GM11168 (cell line): ENCODE measurements around the gene CCR5AS.

Experiments
- in situ Hi-C: fragments of 300-500 bp; cut with MboI; formaldehyde crosslinking; loops from one replicate; pipeline ENCODE4 v1.12.0; 2022; ENCODE audit warnings: low sequenced_read_pairs; ENCODE audit not compliant: unreplicated experiment

The CCR5AS gene

DNA sequence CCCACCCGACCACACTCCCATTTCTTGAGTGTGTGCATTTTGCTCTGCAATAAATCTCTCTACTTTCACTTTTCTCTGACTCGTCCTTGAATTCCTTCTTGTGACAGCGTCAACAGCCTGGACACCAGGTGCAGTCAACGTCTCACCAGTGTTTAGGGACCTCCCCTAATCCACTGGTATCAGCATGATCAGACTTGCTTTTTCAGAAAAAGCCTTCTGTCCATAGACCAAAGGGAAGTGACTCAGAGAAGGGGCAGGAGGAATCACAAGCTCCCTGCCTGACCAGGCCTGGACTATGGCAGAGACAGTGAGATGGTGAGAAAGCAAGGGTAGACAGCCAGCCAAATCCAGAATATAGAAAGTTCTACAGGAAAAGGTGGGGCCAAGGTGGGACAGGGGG, 20.7 kb downstream of the CCR5AS start:
- in situ Hi-C loops = no loop called here

DNA sequence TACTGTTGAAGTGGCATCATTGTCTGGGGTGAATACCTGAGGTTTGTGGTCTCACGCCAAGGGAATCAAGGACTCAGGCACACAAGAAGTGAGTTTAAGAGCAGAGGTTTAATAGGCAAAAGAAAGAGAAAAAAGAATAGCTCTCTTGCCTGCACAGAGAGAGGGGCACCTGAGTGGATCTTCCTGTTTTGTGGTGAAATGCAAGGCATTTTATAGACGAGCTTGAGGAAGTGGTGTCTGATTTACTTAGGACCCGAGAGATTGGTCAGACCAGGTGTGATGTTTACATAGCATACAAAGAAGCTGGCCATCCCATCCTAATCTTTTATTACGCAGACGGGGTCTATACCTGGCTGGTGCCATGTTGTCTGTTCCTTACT, 22.9 kb downstream of the CCR5AS start:
- in situ Hi-C loops = loop anchor here (5.0 kb wide), 1 partner anchor 287 kb away; no protein-coding TSS in a partner anchor

DNA sequence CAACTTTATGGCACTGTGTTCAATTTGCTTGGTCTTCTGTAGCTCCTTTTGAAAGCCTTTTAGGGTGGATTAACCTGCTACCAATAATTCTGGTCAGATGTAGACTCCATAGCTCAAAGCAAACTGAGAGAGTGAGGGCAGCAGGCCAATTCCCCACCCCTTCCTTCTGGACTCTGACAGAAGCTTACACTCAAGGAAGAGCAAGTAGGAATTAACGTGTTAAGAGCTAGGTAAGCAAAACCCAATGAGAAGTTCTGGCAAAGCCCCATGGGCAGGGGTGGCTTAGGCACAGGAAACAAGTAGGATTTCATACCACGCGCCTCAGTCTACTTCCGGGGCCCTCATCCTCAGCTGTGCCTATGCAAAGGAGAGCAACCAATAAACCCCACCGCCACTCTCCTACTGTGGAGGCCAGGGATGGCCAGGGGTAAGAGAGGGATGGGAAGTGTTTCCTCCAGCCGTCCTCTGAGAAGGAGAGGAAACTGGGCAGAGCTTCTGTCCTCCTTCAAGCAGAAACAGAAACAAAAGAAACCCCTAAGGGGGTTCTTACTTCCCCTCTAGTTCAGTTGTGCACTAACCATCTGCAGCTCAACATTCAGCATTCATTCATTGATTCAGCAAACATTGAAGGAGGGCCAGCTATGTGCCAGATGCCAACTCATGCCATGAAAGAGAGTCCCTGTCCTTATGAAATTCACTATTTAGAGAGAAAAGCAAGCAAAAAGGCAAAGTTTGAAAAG, 23.5 kb downstream of the CCR5AS start:
- in situ Hi-C loops = loop anchor here (5.0 kb wide), 1 partner anchor 286 kb away; no protein-coding TSS in a partner anchor

DNA sequence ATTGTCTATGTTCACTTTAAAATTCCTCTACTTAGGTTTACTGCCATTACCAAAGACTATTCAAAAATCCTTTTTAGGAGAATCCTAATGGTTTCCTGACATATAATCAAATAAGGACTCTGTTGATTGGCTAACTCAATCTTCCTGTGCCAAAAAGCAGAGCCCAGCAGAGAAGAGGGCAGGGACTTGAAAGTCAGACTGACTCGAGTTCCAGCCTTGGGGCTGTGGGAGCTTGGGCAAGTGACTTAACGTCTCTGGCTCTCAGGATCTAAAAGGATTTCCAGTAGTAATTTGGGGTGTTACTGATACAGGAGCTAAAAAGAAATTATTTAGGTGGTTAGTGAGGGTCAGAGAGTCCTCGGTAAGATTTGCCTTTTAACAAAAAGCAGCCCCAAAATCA, 25.2 kb downstream of the CCR5AS start:
- in situ Hi-C loops = loop anchor here (5.0 kb wide), 1 partner anchor 284 kb away; no protein-coding TSS in a partner anchor

DNA sequence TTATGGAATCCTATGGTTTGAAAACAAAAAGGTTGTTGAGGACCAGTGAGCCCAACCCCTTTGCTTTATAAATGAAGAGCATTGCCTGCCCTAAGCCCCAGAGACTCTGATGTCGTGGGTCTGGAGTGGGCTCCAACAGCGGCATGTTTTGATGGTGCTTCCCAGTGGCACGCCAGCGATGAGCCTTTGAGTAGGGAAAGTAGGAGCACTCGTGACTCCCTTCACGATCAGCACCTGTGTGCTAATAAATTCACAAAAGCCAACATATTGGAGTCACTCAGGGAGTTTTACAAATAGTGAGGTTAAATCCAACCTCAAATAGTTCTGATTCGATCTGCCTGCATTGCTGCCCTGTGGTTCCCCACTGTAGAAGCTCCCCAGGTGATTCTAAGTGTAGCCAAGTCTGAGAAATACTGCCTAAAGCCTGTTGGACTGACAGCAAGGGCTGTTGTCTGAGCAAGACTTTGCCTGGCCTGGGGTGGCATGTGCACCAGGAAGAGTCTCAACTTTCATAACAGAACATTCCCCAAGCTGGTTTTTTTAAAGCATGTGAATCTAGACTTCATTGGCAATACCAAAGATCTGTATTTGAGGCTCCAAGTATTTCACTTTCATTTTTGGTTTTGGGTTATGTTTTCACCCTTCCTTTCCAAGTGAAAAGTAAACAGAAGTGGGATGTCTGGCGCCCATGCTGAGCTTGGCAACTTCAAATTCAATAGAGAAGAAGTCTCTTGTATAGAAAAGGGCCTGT, 26.2 kb downstream of the CCR5AS start:
- in situ Hi-C loops = loop anchor here (5.0 kb wide), 1 partner anchor 283 kb away; no protein-coding TSS in a partner anchor

DNA sequence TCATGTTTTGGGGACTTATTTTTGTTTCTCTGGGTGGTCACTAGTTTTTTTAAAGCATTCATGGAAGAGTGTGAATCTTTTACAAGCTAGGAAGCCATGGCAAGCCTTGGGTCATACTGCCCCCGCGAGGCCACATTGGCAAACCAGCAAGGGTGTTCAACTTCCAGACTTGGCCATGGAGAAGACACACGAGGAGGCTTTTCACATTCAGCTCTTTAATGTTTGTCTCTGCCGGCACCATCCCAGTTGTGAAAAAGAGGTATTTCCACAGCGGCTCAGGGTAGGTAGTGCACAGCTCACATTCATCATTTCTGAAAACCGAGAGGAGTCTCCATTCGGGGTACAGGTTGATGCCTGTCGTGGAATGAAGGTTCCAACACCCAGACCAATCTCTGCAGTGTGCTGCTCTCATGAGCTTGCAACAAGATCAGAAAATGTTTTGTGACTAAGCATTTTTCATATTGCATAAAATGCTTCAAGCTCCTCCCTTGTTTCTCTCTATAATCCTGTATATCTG, 28.4 kb downstream of the CCR5AS start:
- in situ Hi-C loops = loop anchor here (10.0 kb wide), 1 partner anchor 434 kb away; the partner anchor contains the start of gene CXCR6

DNA sequence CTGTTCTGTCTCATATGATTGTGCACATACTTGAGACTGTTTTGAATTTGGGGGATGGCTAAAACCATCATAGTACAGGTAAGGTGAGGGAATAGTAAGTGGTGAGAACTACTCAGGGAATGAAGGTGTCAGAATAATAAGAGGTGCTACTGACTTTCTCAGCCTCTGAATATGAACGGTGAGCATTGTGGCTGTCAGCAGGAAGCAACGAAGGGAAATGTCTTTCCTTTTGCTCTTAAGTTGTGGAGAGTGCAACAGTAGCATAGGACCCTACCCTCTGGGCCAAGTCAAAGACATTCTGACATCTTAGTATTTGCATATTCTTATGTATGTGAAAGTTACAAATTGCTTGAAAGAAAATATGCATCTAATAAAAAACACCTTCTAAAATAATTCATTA, 31.1 kb downstream of the CCR5AS start:
- in situ Hi-C loops = loop anchor here (10.0 kb wide), 1 partner anchor 431 kb away; the partner anchor contains the start of gene CXCR6

DNA sequence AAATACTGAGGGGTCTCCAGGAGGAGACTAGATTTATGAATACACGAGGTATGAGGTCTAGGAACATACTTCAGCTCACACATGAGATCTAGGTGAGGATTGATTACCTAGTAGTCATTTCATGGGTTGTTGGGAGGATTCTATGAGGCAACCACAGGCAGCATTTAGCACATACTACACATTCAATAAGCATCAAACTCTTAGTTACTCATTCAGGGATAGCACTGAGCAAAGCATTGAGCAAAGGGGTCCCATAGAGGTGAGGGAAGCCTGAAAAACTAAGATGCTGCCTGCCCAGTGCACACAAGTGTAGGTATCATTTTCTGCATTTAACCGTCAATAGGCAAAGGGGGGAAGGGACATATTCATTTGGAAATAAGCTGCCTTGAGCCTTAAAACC, 31.6 kb downstream of the CCR5AS start:
- in situ Hi-C loops = loop anchor here (10.0 kb wide), 1 partner anchor 430 kb away; the partner anchor contains the start of gene CXCR6

DNA sequence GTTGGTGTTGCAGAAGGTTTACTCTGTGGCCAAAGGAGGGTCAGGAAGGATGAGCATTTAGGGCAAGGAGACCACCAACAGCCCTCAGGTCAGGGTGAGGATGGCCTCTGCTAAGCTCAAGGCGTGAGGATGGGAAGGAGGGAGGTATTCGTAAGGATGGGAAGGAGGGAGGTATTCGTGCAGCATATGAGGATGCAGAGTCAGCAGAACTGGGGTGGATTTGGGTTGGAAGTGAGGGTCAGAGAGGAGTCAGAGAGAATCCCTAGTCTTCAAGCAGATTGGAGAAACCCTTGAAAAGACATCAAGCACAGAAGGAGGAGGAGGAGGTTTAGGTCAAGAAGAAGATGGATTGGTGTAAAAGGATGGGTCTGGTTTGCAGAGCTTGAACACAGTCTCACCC, 32.1 kb downstream of the CCR5AS start:
- in situ Hi-C loops = loop anchor here (5.0 to 10.0 kb wide), 2 partner anchors 157 to 430 kb away; partner anchors contain the start of gene CXCR6

DNA sequence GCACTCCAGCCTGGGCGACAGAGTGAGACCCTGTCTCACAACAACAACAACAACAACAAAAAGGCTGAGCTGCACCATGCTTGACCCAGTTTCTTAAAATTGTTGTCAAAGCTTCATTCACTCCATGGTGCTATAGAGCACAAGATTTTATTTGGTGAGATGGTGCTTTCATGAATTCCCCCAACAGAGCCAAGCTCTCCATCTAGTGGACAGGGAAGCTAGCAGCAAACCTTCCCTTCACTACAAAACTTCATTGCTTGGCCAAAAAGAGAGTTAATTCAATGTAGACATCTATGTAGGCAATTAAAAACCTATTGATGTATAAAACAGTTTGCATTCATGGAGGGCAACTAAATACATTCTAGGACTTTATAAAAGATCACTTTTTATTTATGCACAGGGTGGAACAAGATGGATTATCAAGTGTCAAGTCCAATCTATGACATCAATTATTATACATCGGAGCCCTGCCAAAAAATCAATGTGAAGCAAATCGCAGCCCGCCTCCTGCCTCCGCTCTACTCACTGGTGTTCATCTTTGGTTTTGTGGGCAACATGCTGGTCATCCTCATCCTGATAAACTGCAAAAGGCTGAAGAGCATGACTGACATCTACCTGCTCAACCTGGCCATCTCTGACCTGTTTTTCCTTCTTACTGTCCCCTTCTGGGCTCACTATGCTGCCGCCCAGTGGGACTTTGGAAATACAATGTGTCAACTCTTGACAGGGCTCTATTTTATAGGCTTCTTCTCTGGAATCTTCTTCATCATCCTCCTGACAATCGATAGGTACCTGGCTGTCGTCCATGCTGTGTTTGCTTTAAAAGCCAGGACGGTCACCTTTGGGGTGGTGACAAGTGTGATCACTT, 34.1 kb downstream of the CCR5AS start:
- in situ Hi-C loops = loop anchor here (5.0 to 10.0 kb wide), 2 partner anchors 155 to 428 kb away; partner anchors contain the start of gene CXCR6

DNA sequence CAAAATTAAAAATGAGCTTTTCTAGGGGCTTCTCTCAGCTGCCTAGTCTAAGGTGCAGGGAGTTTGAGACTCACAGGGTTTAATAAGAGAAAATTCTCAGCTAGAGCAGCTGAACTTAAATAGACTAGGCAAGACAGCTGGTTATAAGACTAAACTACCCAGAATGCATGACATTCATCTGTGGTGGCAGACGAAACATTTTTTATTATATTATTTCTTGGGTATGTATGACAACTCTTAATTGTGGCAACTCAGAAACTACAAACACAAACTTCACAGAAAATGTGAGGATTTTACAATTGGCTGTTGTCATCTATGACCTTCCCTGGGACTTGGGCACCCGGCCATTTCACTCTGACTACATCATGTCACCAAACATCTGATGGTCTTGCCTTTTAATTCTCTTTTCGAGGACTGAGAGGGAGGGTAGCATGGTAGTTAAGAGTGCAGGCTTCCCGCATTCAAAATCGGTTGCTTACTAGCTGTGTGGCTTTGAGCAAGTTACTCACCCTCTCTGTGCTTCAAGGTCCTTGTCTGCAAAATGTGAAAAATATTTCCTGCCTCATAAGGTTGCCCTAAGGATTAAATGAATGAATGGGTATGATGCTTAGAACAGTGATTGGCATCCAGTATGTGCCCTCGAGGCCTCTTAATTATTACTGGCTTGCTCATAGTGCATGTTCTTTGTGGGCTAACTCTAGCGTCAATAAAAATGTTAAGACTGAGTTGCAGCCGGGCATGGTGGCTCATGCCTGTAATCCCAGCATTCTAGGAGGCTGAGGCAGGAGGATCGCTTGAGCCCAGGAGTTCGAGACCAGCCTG, 35.1 kb downstream of the CCR5AS start:
- in situ Hi-C loops = loop anchor here (5.0 to 10.0 kb wide), 2 partner anchors 154 to 427 kb away; partner anchors contain the start of gene CXCR6

DNA sequence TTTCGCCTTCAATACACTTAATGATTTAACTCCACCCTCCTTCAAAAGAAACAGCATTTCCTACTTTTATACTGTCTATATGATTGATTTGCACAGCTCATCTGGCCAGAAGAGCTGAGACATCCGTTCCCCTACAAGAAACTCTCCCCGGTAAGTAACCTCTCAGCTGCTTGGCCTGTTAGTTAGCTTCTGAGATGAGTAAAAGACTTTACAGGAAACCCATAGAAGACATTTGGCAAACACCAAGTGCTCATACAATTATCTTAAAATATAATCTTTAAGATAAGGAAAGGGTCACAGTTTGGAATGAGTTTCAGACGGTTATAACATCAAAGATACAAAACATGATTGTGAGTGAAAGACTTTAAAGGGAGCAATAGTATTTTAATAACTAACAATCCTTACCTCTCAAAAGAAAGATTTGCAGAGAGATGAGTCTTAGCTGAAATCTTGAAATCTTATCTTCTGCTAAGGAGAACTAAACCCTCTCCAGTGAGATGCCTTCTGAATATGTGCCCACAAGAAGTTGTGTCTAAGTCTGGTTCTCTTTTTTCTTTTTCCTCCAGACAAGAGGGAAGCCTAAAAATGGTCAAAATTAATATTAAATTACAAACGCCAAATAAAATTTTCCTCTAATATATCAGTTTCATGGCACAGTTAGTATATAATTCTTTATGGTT, 35.9 kb downstream of the CCR5AS start, which contains the start of gene CCR5:
Gene CCR5 (plus strand): TSS at position 108 of the 680 bp plus-strand sequence. CDS start 1,957 bp downstream, outside the sequence.
- in situ Hi-C loops = loop anchor here (5.0 to 10.0 kb wide), 2 partner anchors 154 to 426 kb away; partner anchors contain the start of gene CXCR6

DNA sequence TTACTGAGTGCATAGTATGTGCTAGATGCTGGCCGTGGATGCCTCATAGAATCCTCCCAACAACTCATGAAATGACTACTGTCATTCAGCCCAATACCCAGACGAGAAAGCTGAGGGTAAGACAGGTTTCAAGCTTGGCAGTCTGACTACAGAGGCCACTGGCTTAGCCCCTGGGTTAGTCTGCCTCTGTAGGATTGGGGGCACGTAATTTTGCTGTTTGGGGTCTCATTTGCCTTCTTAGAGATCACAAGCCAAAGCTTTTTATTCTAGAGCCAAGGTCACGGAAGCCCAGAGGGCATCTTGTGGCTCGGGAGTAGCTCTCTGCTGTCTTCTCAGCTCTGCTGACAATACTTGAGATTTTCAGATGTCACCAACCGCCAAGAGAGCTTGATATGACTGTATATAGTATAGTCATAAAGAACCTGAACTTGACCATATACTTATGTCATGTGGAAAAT, 37.2 kb downstream of the CCR5AS start:
- in situ Hi-C loops = loop anchor here (5.0 to 10.0 kb wide), 2 partner anchors 152 to 425 kb away; partner anchors contain the start of gene CXCR6

DNA sequence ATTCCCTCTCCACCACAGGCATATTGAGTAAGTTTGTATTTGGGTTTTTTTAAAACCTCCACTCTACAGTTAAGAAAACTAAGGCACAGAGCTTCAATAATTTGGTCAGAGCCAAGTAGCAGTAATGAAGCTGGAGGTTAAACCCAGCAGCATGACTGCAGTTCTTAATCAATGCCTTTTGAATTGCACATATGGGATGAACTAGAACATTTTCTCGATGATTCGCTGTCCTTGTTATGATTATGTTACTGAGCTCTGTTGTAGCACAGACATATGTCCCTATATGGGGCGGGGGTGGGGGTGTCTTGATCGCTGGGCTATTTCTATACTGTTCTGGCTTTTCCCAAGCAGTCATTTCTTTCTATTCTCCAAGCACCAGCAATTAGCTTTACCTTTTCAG, 37.7 kb downstream of the CCR5AS start:
- in situ Hi-C loops = no loop called here

DNA sequence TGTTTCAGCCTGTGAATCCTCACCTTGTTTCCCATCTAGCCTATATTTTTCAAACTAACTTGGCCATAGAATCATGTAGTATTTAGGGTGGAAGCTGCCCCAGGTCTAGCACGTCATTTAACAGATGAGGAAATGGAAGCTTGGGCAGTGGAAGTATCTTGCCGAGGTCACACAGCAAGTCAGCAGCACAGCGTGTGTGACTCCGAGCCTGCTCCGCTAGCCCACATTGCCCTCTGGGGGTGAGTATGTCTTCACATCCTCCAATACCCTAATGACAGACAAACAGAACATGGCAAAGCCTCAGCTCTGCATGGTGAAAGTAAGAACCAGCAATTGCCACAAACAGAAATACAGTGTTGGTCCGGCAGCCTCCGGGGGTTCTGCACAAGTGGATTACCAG, 38.3 kb downstream of the CCR5AS start:
- in situ Hi-C loops = no loop called here

DNA sequence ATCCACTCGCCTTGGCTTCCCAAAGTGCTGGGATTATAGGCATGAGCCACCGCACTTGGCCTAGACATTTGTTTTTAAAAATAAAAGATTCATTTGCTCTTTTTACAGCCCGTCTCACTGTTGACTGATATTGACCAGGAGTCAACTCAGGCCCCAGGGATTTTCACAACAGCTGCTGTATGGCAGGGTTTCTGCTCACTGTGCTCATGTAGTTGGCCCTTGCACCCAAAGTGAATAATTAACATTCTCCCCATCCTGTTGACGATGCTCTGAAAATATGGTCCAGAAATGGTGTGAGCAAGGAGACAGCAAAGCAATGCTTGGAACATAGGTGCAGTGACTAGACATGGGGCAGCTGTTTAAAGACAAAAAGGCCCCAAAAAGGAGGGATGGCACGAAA, 39.1 kb downstream of the CCR5AS start:
- in situ Hi-C loops = no loop called here

DNA sequence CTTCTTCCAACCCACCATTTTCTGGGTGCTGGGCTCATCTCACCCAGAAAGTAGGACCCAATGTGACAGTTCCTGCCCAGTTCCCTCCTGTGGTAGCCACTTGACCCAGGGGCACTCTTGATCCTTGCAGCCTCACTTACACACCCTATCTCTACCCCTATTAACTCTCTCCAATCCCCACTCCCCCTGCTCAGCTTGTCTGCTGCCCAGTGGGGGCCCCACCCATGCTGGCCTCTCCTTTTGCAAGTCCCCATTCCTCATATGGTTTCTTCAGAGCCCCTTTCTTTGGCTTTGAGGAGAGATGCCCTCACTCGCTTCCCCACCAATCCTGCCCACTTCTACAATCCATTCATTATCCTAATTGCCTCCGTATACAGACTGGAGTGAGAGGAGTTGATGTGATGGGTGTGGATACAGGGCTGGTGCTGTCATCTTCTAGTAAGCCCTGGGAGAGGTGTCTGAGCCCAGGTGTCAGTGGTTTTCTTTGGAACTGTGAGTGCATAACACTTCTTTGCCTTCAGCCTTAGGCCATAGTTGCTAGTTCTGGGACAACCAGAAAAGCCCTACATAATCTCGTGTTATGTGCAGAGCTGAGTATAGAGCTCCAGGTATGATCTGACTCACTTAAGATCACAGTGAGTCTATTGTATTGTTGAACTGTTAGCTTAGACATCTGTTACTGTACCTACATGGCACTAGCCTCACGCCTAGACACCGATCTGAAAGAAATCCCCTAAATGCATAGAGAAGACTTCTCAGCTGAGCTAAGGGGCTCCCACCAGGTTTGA, 40.9 kb downstream of the CCR5AS start:
- in situ Hi-C loops = no loop called here
